HG03064 (cell line): ENCODE measurements around the gene SLC25A47.

Experiments used
- ATAC-seq: cut with Tn5 transposase; IDR thresholded peaks from one replicate; pipeline ENCODE4 v1.9.1; 2021; ENCODE audit warnings: low read depth; ENCODE audit not compliant: unreplicated experiment

SLC25A47 gene

GRCh38 chr14:100322138-100322957 lies 791 bp upstream of the SLC25A47 start:
- ATAC-seq, result no peak

GRCh38 chr14:100323942-100324307 lies 786 bp downstream of the SLC25A47 start:
- no peak for ATAC-seq

- ATAC-seq, result no peak
Measured at GRCh38 chr14:100325231-100325632, 2.1 kb downstream of the SLC25A47 start.

GRCh38 chr14:100325958-100326357 lies 2.8 kb downstream of the SLC25A47 start:
- no peak for ATAC-seq

- no peak for ATAC-seq
Measured at GRCh38 chr14:100327128-100327527, 4.0 kb downstream of the SLC25A47 start.

GRCh38 chr14:100328495-100329163 lies 5.5 kb downstream of the SLC25A47 start:
- ATAC-seq, result no peak

- no peak for ATAC-seq
Measured at GRCh38 chr14:100329233-100330006, 6.3 kb downstream of the SLC25A47 start.

- ATAC-seq, result no peak
Measured at GRCh38 chr14:100330007-100330344, 6.8 kb downstream of the SLC25A47 start.

- ATAC-seq, result no peak
Measured at GRCh38 chr14:100330388-100330931, 7.3 kb downstream of the SLC25A47 start.

- ATAC-seq, result no peak
Measured at GRCh38 chr14:100332071-100332639, 9.0 kb downstream of the SLC25A47 start.

GRCh38 chr14:100332797-100333196 lies 9.7 kb downstream of the SLC25A47 start:
- peak; percentile 79 for ATAC-seq

- no peak for ATAC-seq
Measured at GRCh38 chr14:100333311-100333710, 10.2 kb downstream of the SLC25A47 start.

GRCh38 chr14:100333827-100334226 lies 10.7 kb downstream of the SLC25A47 start:
- no peak for ATAC-seq

GRCh38 chr14:100334904-100335303 lies 11.8 kb downstream of the SLC25A47 start:
- ATAC-seq, result no peak

GRCh38 chr14:100336618-100337530 lies 13.7 kb downstream of the SLC25A47 start:
- no peak for ATAC-seq

- no peak for ATAC-seq
Measured at GRCh38 chr14:100339766-100340422, 16.8 kb downstream of the SLC25A47 start.

GRCh38 chr14:100340423-100340813 lies 17.3 kb downstream of the SLC25A47 start:
- ATAC-seq, result no peak

GRCh38 chr14:100341301-100342031 lies 18.3 kb downstream of the SLC25A47 start:
- no peak for ATAC-seq

- no peak for ATAC-seq
Measured at GRCh38 chr14:100342195-100342594, 19.1 kb downstream of the SLC25A47 start.
